Astrocyte (in vitro differentiated cells and primary cell): ENCODE data around the gene KCNQ5. TPM values are rescaled to one million over a fixed set of nuclear protein-coding genes. Genes with fewer than 3 reads are reported as not detected.

Experiments
- DNase-seq: peaks from one replicate; pipeline ENCODE4 v3.0.0-alpha.2; 2010; ENCODE audit warnings: low read depth
- FAIRE-seq: peaks from 2 replicates; lab custom pipeline; 2011; peaks lifted over from hg19 to GRCh38; lab: Jason Lieb, UNC
- H2AFZ ChIP-seq: 2 replicates; pipeline ENCODE4 v1.6.0; 2012; ENCODE audit warnings: low read depth, low read length, inconsistent platforms
- H3K27ac ChIP-seq: 2 replicates; pipeline ENCODE4 v1.5.1; 2011; ENCODE audit warnings: low read depth, low read length, inconsistent platforms
- H3K27me3 ChIP-seq: 2 replicates; pipeline ENCODE4 v1.6.0; 2011; ENCODE audit warnings: low read length, inconsistent platforms; ENCODE audit not compliant: insufficient read depth
- H3K36me3 ChIP-seq: 2 replicates; pipeline ENCODE4 v1.5.1; 2011; ENCODE audit warnings: low read length, inconsistent platforms; ENCODE audit not compliant: insufficient read depth
- H3K4me1 ChIP-seq: 2 replicates; pipeline ENCODE4 v1.5.1; 2011; ENCODE audit warnings: low read length, inconsistent platforms; ENCODE audit not compliant: insufficient read depth
- H3K4me2 ChIP-seq: 2 replicates; pipeline ENCODE4 v1.6.0; 2012; ENCODE audit warnings: low read length, inconsistent platforms
- H3K4me3 ChIP-seq: 2 replicates; pipeline ENCODE4 v1.5.1; 2011; ENCODE audit warnings: low read depth, mild to moderate bottlenecking, low read length, inconsistent platforms; ENCODE audit not compliant: insufficient read depth
- H3K79me2 ChIP-seq: 2 replicates; pipeline ENCODE4 v1.6.0; 2012; ENCODE audit warnings: mild to moderate bottlenecking, low read length, inconsistent platforms; ENCODE audit not compliant: insufficient read depth
- H3K9ac ChIP-seq: 2 replicates; pipeline ENCODE4 v1.6.0; 2012; ENCODE audit warnings: mild to moderate bottlenecking, low read length, inconsistent platforms
- H3K9me3 ChIP-seq: 2 replicates; pipeline ENCODE4 v1.5.1; 2012; ENCODE audit warnings: low read depth, mild to moderate bottlenecking, low read length, inconsistent platforms; ENCODE audit not compliant: insufficient read depth
- H4K20me1 ChIP-seq: 2 replicates; pipeline ENCODE4 v1.6.0; 2012; ENCODE audit warnings: low read length, inconsistent platforms; ENCODE audit not compliant: insufficient read depth
- H3K27ac Mint-ChIP-seq: one replicate; pipeline ENCODE4 v1.8.0; 2021; ENCODE audit warnings: mild to moderate bottlenecking, mixed read lengths; ENCODE audit not compliant: unreplicated experiment
- H3K27me3 Mint-ChIP-seq: one replicate; pipeline ENCODE4 v1.8.0; 2021; ENCODE audit warnings: low read depth, mixed read lengths; ENCODE audit not compliant: unreplicated experiment
- H3K36me3 Mint-ChIP-seq: one replicate; pipeline ENCODE4 v1.8.0; 2021; ENCODE audit warnings: low read depth, mixed read lengths; ENCODE audit not compliant: unreplicated experiment
- H3K4me1 Mint-ChIP-seq: one replicate; pipeline ENCODE4 v1.8.0; 2021; ENCODE audit warnings: low read depth, mixed read lengths; ENCODE audit not compliant: unreplicated experiment
- H3K4me3 Mint-ChIP-seq: one replicate; pipeline ENCODE4 v1.8.0; 2021; ENCODE audit warnings: mild to moderate bottlenecking, moderate library complexity, mixed read lengths; ENCODE audit not compliant: unreplicated experiment
- H3K9me3 Mint-ChIP-seq: one replicate; pipeline ENCODE4 v1.8.0; 2021; ENCODE audit warnings: mild to moderate bottlenecking, mixed read lengths; ENCODE audit not compliant: unreplicated experiment
- CTCF ChIP-seq: IDR thresholded peaks from 2 replicates; pipeline ENCODE4 v1.5.1; 2011; ENCODE audit warnings: low read depth, mild to moderate bottlenecking, inconsistent platforms, low read length, moderate library complexity; ENCODE audit not compliant: insufficient read depth
- EZH2 ChIP-seq: IDR thresholded peaks from 2 replicates; pipeline ENCODE4 v1.6.1; 2012; ENCODE audit warnings: mild to moderate bottlenecking, low read length, inconsistent platforms; ENCODE audit not compliant: insufficient read depth
- total RNA-seq: library from RNA; stranded (reverse); gene quantifications from 2 replicates; pipeline ENCODE4 v1.2.1, GENCODE V29; 2021

KCNQ5 gene
- total RNA-seq, 1 donor from 2014 or later = 2.0 TPM

- no peak overlapping the region for H2AFZ ChIP-seq
- Mint-ChIP-seq H3K4me1 (peaks cover 18% of the 10 kb centered on the region), H3K4me3 (no peak overlapping the region), H3K27ac (no peak overlapping the region), H3K36me3 (no peaks in the 10 kb centered on the region), H3K27me3 (no peaks in the 10 kb centered on the region), H3K9me3 (peaks cover 3% of the 10 kb centered on the region)
- no peak overlapping the region for H3K9ac ChIP-seq
- H3K4me3 ChIP-seq = no peak overlapping the region
- DNase-seq = no peak
- no peaks in the 10 kb centered on the region for H3K79me2 ChIP-seq
- FAIRE-seq = no peak
- TF ChIP-seq EZH2 (no peak), CTCF (no peak)
- no peaks in the 10 kb centered on the region for H4K20me1 ChIP-seq
- no peak overlapping the region for H3K4me2 ChIP-seq
- peaks cover 6% of the 10 kb centered on the region for H3K4me1 ChIP-seq
- no peaks in the 10 kb centered on the region for H3K36me3 ChIP-seq
- no peaks in the 10 kb centered on the region for H3K9me3 ChIP-seq
- no peak overlapping the region for H3K27ac ChIP-seq
- no peaks in the 10 kb centered on the region for H3K27me3 ChIP-seq
Measured at GRCh38 chr6:72822023-72822422, 200.2 kb downstream of the KCNQ5 start.

- peaks cover 21% of the 10 kb centered on the region for H3K4me1 Mint-ChIP-seq
Measured at GRCh38 chr6:72822691-72823090, 200.8 kb downstream of the KCNQ5 start.

More at GRCh38 chr6:72822691-72823090, 200.8 kb downstream of the KCNQ5 start:
- Histone ChIP-seq H3K27me3 (no peaks in the 10 kb centered on the region), H3K9ac (no peak overlapping the region), H3K4me1 (peaks cover 6% of the 10 kb centered on the region), H3K9me3 (no peaks in the 10 kb centered on the region), H2AFZ (no peak overlapping the region), H3K79me2 (no peaks in the 10 kb centered on the region), H3K4me2 (no peak overlapping the region), H4K20me1 (no peaks in the 10 kb centered on the region), H3K27ac (no peak overlapping the region), H3K4me3 (no peak overlapping the region), H3K36me3 (no peaks in the 10 kb centered on the region)
- FAIRE-seq (no peak), DNase-seq (no peak)
- Mint-ChIP-seq H3K9me3 (peaks cover 3% of the 10 kb centered on the region), H3K36me3 (no peaks in the 10 kb centered on the region), H3K4me3 (no peak overlapping the region), H3K27me3 (no peaks in the 10 kb centered on the region), H3K27ac (no peak overlapping the region)
- TF ChIP-seq CTCF = no peak
- TF ChIP-seq EZH2 = no peak
